Neuronal stem cell (in vitro differentiated cells): ENCODE data around the gene GPRIN1.
A peak's percentile ranks its signal among the peaks of the same experiment; 100 is the strongest.

Experiments
- DNase-seq: peaks from one replicate; pipeline ENCODE4 v3.0.0-alpha.2; 2013; ENCODE audit warnings: low spot score
- H2AFZ ChIP-seq: one replicate; pipeline ENCODE4 v1.6.1; 2013; ENCODE audit warnings: mild to moderate bottlenecking, low read length, inconsistent platforms
- H2AK5ac ChIP-seq: 2 replicates; pipeline ENCODE4 v1.6.1; 2013; ENCODE audit warnings: low read depth, mild to moderate bottlenecking, inconsistent platforms, low read length, moderate library complexity, mixed read lengths
- H2BK120ac ChIP-seq: 2 replicates; pipeline ENCODE4 v1.6.1; 2013; ENCODE audit warnings: low read depth, mild to moderate bottlenecking, inconsistent platforms, low read length, moderate library complexity, mixed read lengths
- H2BK12ac ChIP-seq: one replicate; pipeline ENCODE4 v1.6.1; 2013; ENCODE audit warnings: low read length, inconsistent platforms
- H2BK15ac ChIP-seq: 2 replicates; pipeline ENCODE4 v1.6.1; 2013; ENCODE audit warnings: mild to moderate bottlenecking, low read length, inconsistent platforms, mixed read lengths
- H2BK5ac ChIP-seq: one replicate; pipeline ENCODE4 v1.6.1; 2013; ENCODE audit warnings: inconsistent platforms, mild to moderate bottlenecking, low read length, moderate library complexity
- H3K14ac ChIP-seq: one replicate; pipeline ENCODE4 v1.6.1; 2013; ENCODE audit warnings: low read length, inconsistent platforms
- H3K18ac ChIP-seq: 2 replicates; pipeline ENCODE4 v1.6.1; 2013; ENCODE audit warnings: low read length, inconsistent platforms
- H3K23ac ChIP-seq: 2 replicates; pipeline ENCODE4 v1.6.1; 2013; ENCODE audit warnings: low read depth, mild to moderate bottlenecking, mixed read lengths, low read length, inconsistent platforms; ENCODE audit not compliant: poor library complexity
- H3K27ac ChIP-seq: replicated peaks from 3 replicates; pipeline ENCODE4 v1.5.1; 2013; ENCODE audit warnings: low read length, inconsistent platforms
- H3K27me3 ChIP-seq, 3 experiments: 2 replicates each; pipeline ENCODE4 v1.6.1; 2013; ENCODE audit warnings: low read length in 3 of 3, mild to moderate bottlenecking in 2 of 3, inconsistent platforms in 1 of 3, low read depth in 1 of 3, mixed read lengths in 1 of 3, moderate library complexity in 1 of 3; ENCODE audit not compliant: control insufficient read depth in 3 of 3, insufficient read depth in 3 of 3
- H3K36me3 ChIP-seq, 2 donors: replicated peaks in 1 of 2; 2 replicates each; pipeline ENCODE4 v1.6.1; 2013; ENCODE audit warnings: low read length in 2 of 2; ENCODE audit not compliant: control insufficient read depth in 2 of 2, insufficient read depth in 2 of 2
- H3K4ac ChIP-seq: 2 replicates; pipeline ENCODE4 v1.6.1; 2013; ENCODE audit warnings: inconsistent platforms, mild to moderate bottlenecking, low read length, moderate library complexity
- H3K4me1 ChIP-seq, 2 donors: 1 replicate in 1 of 2; 2 replicates in 1 of 2; pipeline ENCODE4 v1.6.1; 2013; ENCODE audit warnings: low read length in 2 of 2, low read depth in 1 of 2; ENCODE audit not compliant: control insufficient read depth in 2 of 2, insufficient read depth in 1 of 2
- H3K4me2 ChIP-seq: one replicate; pipeline ENCODE4 v1.6.1; 2013; ENCODE audit warnings: mild to moderate bottlenecking, low read length, inconsistent platforms; ENCODE audit not compliant: insufficient read depth, poor library complexity, severe bottlenecking
- H3K4me3 ChIP-seq, 2 donors: 2 replicates each; pipeline ENCODE4 v1.5.1; 2013; ENCODE audit warnings: low read length in 2 of 2, mild to moderate bottlenecking in 2 of 2, inconsistent platforms in 1 of 2, moderate library complexity in 1 of 2
- H3K79me1 ChIP-seq: one replicate; pipeline ENCODE4 v1.6.1; 2013; ENCODE audit warnings: low read depth, mild to moderate bottlenecking, inconsistent platforms, low read length, moderate library complexity
- H3K9ac ChIP-seq: one replicate; pipeline ENCODE4 v1.6.1; 2013; ENCODE audit warnings: mild to moderate bottlenecking, low read depth, low read length, inconsistent platforms; ENCODE audit not compliant: poor library complexity
- H3K9me3 ChIP-seq, 2 donors: replicated peaks in 1 of 2; 2 replicates each; pipeline versions ENCODE3 to v1.6.1; 2013; ENCODE audit warnings: low read length in 2 of 2, mild to moderate bottlenecking in 2 of 2, inconsistent platforms in 1 of 2, low read depth in 1 of 2, mixed read lengths in 1 of 2, moderate library complexity in 1 of 2; ENCODE audit not compliant: control insufficient read depth in 2 of 2, insufficient read depth in 1 of 2
- H4K8ac ChIP-seq: one replicate; pipeline ENCODE4 v1.6.1; 2013; ENCODE audit warnings: low read depth, mild to moderate bottlenecking, inconsistent platforms, low read length, moderate library complexity
- H4K91ac ChIP-seq: one replicate; pipeline ENCODE4 v1.6.1; 2013; ENCODE audit warnings: low read length, low read depth, mild to moderate bottlenecking, inconsistent platforms; ENCODE audit not compliant: poor library complexity
- WGBS, 2 donors: extraction: QIAGEN DNeasy Blood & Tissue Kit; methylation state at CpG; one replicate each; pipeline ENCODE4 v1.1.7; 2013; ENCODE audit warnings: missing lambda C conversion rate in 2 of 2, mixed read lengths in 1 of 2; ENCODE audit not compliant: insufficient read length in 2 of 2, insufficient replicate concordance in 1 of 2; ENCODE audit errors: extremely low coverage in 2 of 2; 5-methylcytosine and 5-hydroxymethylcytosine counted together

The GPRIN1 gene

GRCh38 chr5:176597417-176598389 is 12.3 kb downstream of the GPRIN1 start:
- Histone ChIP-seq H3K27me3 (no peaks in the 10 kb centered on the region), H2BK120ac (no peak overlapping the region), H3K4me1 (no peaks in the 10 kb centered on the region), H3K79me1 (peaks cover 1% of the 10 kb centered on the region), H2AK5ac (no peak overlapping the region), H3K18ac (no peak overlapping the region), H2BK12ac (no peak overlapping the region), H2AFZ (no peak overlapping the region), H4K8ac (no peak overlapping the region), H2BK5ac (no peak overlapping the region), H3K4ac (no peak overlapping the region), H3K9ac (no peak overlapping the region), H3K36me3 (peaks cover 2 to 47% of the 10 kb centered on the region in 2 donors), H2BK15ac (no peak overlapping the region), H3K14ac (no peak overlapping the region), H3K9me3 (no peaks in the 10 kb centered on the region), H3K4me2 (no peak overlapping the region), H3K23ac (no peak overlapping the region), H3K27ac (no peak overlapping the region), H4K91ac (no peak overlapping the region), H3K4me3 (no peak overlapping the region)
- no peak for DNase-seq
- WGBS, 2 donors, result no CpG with 5 or more reads among the region's 47 CpGs

- Histone ChIP-seq H2BK15ac (no peak overlapping the region), H3K4ac (no peak overlapping the region), H3K9ac (no peak overlapping the region), H3K27me3 (peaks cover 0 to 2% (median 0%) of the 10 kb centered on the region in 3 experiments), H2BK12ac (no peak overlapping the region), H2BK5ac (peak overlapping the region; percentile 55), H4K8ac (no peak overlapping the region), H3K27ac (no peak overlapping the region), H3K14ac (no peak overlapping the region), H4K91ac (no peak overlapping the region), H3K23ac (no peak overlapping the region), H3K4me3 (peak overlapping the region in 1 of 2 donors; percentile 63), H3K9me3 (peaks cover 4 to 5% of the 10 kb centered on the region in 2 donors), H3K36me3 (peaks cover 3 to 55% of the 10 kb centered on the region in 2 donors), H3K79me1 (peaks cover under 1% of the 10 kb centered on the region), H2BK120ac (no peak overlapping the region), H2AFZ (no peak overlapping the region), H3K4me1 (no peaks in the 10 kb centered on the region), H3K4me2 (peak overlapping the region; percentile 22), H3K18ac (peak overlapping the region; percentile 65), H2AK5ac (no peak overlapping the region)
- no peak for DNase-seq
- no CpG with 5 or more reads among the region's 98 CpGs for WGBS, 2 donors
These were observed 13.1 kb downstream of the GPRIN1 start for GRCh38 chr5:176596689-176597416.

- Histone ChIP-seq H3K79me1 (no peaks in the 10 kb centered on the region), H3K4me1 (no peaks in the 10 kb centered on the region), H3K14ac (no peak overlapping the region), H3K4ac (no peak overlapping the region), H3K9me3 (peaks cover 7 to 11% of the 10 kb centered on the region in 2 donors), H3K23ac (peak overlapping the region; percentile 56), H2BK120ac (no peak overlapping the region), H3K9ac (peak overlapping the region; percentile 30), H2BK5ac (peak overlapping the region; percentile 55), H3K18ac (no peak overlapping the region), H3K4me3 (no peak overlapping the region), H4K8ac (no peak overlapping the region), H2BK12ac (no peak overlapping the region), H3K4me2 (no peak overlapping the region), H3K27me3 (peaks cover 0 to 2% (median 0%) of the 10 kb centered on the region in 3 experiments), H3K36me3 (peaks cover 4 to 62% of the 10 kb centered on the region in 2 donors), H4K91ac (no peak overlapping the region), H2AFZ (no peak overlapping the region), H2BK15ac (no peak overlapping the region), H2AK5ac (peak overlapping the region; percentile 51), H3K27ac (no peak overlapping the region)
- DNase-seq, result no peak
- WGBS, 2 donors, result no CpG with 5 or more reads among the region's 23 CpGs
These were observed 13.8 kb downstream of the GPRIN1 start for GRCh38 chr5:176596069-176596644.
